ENCODE results near the gene AQP5. TPM values are rescaled to one million over a fixed set of nuclear protein-coding genes. Genes with fewer than 3 reads are reported as not detected.

The AQP5 gene
- total RNA-seq, 1 experiment from 2014 or later = 0.11 TPM

Other genes with a start within 250 kb of the AQP5 start
- gene TMBIM6, start 220.3 kb upstream of the AQP5 start, total RNA-seq (2014; rRNA removed) = 413 and 429 TPM in 2 replicates
- gene NCKAP5L, start 133.5 kb upstream of the AQP5 start, total RNA-seq (2014; rRNA removed) = 27.8 and 29.8 TPM in 2 replicates
- gene BCDIN3D, start 118.8 kb upstream of the AQP5 start, total RNA-seq (2014; rRNA removed) = 2.5 and 2.9 TPM in 2 replicates
- 4.1 and 4.2 TPM in 2 replicates for gene FAIM2, start 58.0 kb upstream of the AQP5 start, total RNA-seq (2014; rRNA removed)
- gene AQP2, start 11.1 kb upstream of the AQP5 start, total RNA-seq (2014; rRNA removed) = not detected in 2 replicates
- gene AQP6, start 11.1 kb downstream of the AQP5 start, total RNA-seq (2014; rRNA removed) = not detected in 2 replicates
- 167 and 177 TPM in 2 replicates for gene RACGAP1, start 63.6 kb downstream of the AQP5 start, total RNA-seq (2014; rRNA removed)
- gene ASIC1, start 95.7 kb downstream of the AQP5 start, total RNA-seq (2014; rRNA removed) = 1.2 and 4.3 TPM in 2 replicates
- gene SMARCD1, start 123.5 kb downstream of the AQP5 start, total RNA-seq (2014; rRNA removed) = 49.2 and 66.8 TPM in 2 replicates
- 0.17 TPM in 1 of 2 replicates, not detected in the other for gene GPD1, start 142.1 kb downstream of the AQP5 start, total RNA-seq (2014; rRNA removed)
- 41.7 and 44.0 TPM in 2 replicates for gene COX14, start 150.4 kb downstream of the AQP5 start, total RNA-seq (2014; rRNA removed)
- 30.7 and 30.8 TPM in 2 replicates for gene CERS5, start 205.5 kb downstream of the AQP5 start, total RNA-seq (2014; rRNA removed)

Data from LHCN-M2 (cell line).